Small intestine (tissue), 7 donors: ENCODE measurements around the gene ATP1A3. TPM values are rescaled to one million over a fixed set of nuclear protein-coding genes. Genes with fewer than 3 reads are reported as not detected.
A peak's percentile ranks its signal among the peaks of the same experiment; 100 is the strongest.

Source experiments
- DNase-seq, 2 donors: peaks; one replicate each; pipeline versions ENCODE4 v3.0.0 to v3.0.0-alpha.2; 2013
- FAIRE-seq: peaks from 2 replicates; lab custom pipeline; 2012; peaks lifted over from hg19 to GRCh38; lab: Jason Lieb, UNC
- H3K27ac ChIP-seq, 3 donors: one replicate each; pipeline ENCODE4 v1.5.1; 2013; ENCODE audit warnings: low read length in 2 of 3, mild to moderate bottlenecking in 2 of 3, control low read depth in 1 of 3, inconsistent platforms in 1 of 3, low read depth in 1 of 3, moderate library complexity in 1 of 3
- H3K27me3 ChIP-seq, 3 donors: one replicate each; pipeline ENCODE4 v1.6.1; 2013; ENCODE audit warnings: low read length in 3 of 3, inconsistent platforms in 1 of 3; ENCODE audit not compliant: control insufficient read depth in 3 of 3, insufficient read depth in 3 of 3
- H3K36me3 ChIP-seq, 3 donors: one replicate each; pipeline ENCODE4 v1.6.1; 2013; ENCODE audit warnings: low read length in 3 of 3, inconsistent platforms in 1 of 3, low read depth in 1 of 3, mild to moderate bottlenecking in 1 of 3, moderate library complexity in 1 of 3; ENCODE audit not compliant: control insufficient read depth in 3 of 3, insufficient read depth in 2 of 3
- H3K4me1 ChIP-seq, 3 donors: one replicate each; pipeline ENCODE4 v1.6.1; 2013; ENCODE audit warnings: low read length in 2 of 3, inconsistent platforms in 1 of 3, low read depth in 1 of 3, mild to moderate bottlenecking in 1 of 3, moderate library complexity in 1 of 3; ENCODE audit not compliant: control insufficient read depth in 3 of 3, insufficient read depth in 2 of 3
- H3K4me3 ChIP-seq, 3 donors: one replicate each; pipeline ENCODE4 v1.5.1; 2013; ENCODE audit warnings: low read length in 3 of 3, control low read depth in 1 of 3, inconsistent platforms in 1 of 3, low read depth in 1 of 3, mild to moderate bottlenecking in 1 of 3, moderate library complexity in 1 of 3
- H3K9me3 ChIP-seq, 2 donors: one replicate each; pipeline ENCODE4 v1.6.1; 2013; ENCODE audit warnings: low read depth in 1 of 2, low read length in 1 of 2; ENCODE audit not compliant: control insufficient read depth in 2 of 2, insufficient read depth in 1 of 2
- WGBS, 3 donors: extraction: QIAGEN DNeasy Blood & Tissue Kit; methylation state at CpG; one replicate each; pipeline ENCODE4 v1.1.7; 2013; 5-methylcytosine and 5-hydroxymethylcytosine counted together
- polyA plus RNA-seq, 4 donors: library from polyadenylated mRNA; stranded (reverse) in 3 of 4; unstranded in 1 of 4; fragments of 200-250 nt in 3 of 4; fragments of 120-200 nt in 1 of 4; gene quantifications; one replicate each; pipeline versions ENCODE4 v1.2.1 to v1.2.3, GENCODE V29; 2013
- donor health status: healthy with polysubstance abuse.
- donor health status: control.
- donor health status: control.
- donor health status: Bipolar disorder and iron deficiency.
- donor health status: healthy.

Gene ATP1A3
- polyA plus RNA-seq, 4 donors: 0.81 to 4.3 (median 1.3) TPM; not detected in 1

- WGBS, 3 donors: 56 to 74% (median 59%) methylated on average over 5 of the region's 5 CpGs
- H3K27me3 ChIP-seq: no peaks in the 10 kb centered on the region
- no peak for FAIRE-seq
These were observed 39.4 kb upstream of the ATP1A3 start for GRCh38 chr19:42033413-42033812.

GRCh38 chr19:42032431-42032830 is 38.4 kb upstream of the ATP1A3 start:
- Histone ChIP-seq H3K4me1 (no peaks in the 10 kb centered on the region), H3K4me3 (no peak overlapping the region), H3K27ac (no peak overlapping the region), H3K27me3 (no peaks in the 10 kb centered on the region), H3K36me3 (no peaks in the 10 kb centered on the region), H3K9me3 (no peaks in the 10 kb centered on the region)
- FAIRE-seq: no peak
- WGBS, 3 donors: 14 to 44% (median 31%) methylated on average over 5 of the region's 5 CpGs
- DNase-seq: peak in 1 of 2 donors; percentile 66

More at GRCh38 chr19:42033413-42033812, 39.4 kb upstream of the ATP1A3 start:
- no peaks in the 10 kb centered on the region for H3K36me3 ChIP-seq
- no peaks in the 10 kb centered on the region for H3K4me1 ChIP-seq
- H3K4me3 ChIP-seq: no peak overlapping the region
- DNase-seq: no peak
- H3K9me3 ChIP-seq: no peaks in the 10 kb centered on the region
- H3K27ac ChIP-seq: no peak overlapping the region

- no peak overlapping the region for H3K27ac ChIP-seq
- no peak overlapping the region for H3K4me3 ChIP-seq
- WGBS, 3 donors: 75 to 84% (median 82%) methylated on average over 7 of the region's 7 CpGs
- H3K9me3 ChIP-seq: no peaks in the 10 kb centered on the region
- H3K27me3 ChIP-seq: no peaks in the 10 kb centered on the region
- FAIRE-seq (no peak), DNase-seq (no peak)
- no peaks in the 10 kb centered on the region for H3K36me3 ChIP-seq
- H3K4me1 ChIP-seq: no peaks in the 10 kb centered on the region
These were observed 36.8 kb upstream of the ATP1A3 start for GRCh38 chr19:42030645-42031440.

- DNase-seq (no peak), FAIRE-seq (no peak)
- no peak overlapping the region for H3K27ac ChIP-seq
- H3K4me3 ChIP-seq: no peak overlapping the region
- H3K36me3 ChIP-seq: no peaks in the 10 kb centered on the region
- no peaks in the 10 kb centered on the region for H3K27me3 ChIP-seq
- 49 to 53% (median 52%) methylated on average over 7 to 8 of the region's 8 CpGs for WGBS, 3 donors
- H3K4me1 ChIP-seq: no peaks in the 10 kb centered on the region
- no peaks in the 10 kb centered on the region for H3K9me3 ChIP-seq
These were observed 34.5 kb upstream of the ATP1A3 start for GRCh38 chr19:42028304-42029216.

DNA sequence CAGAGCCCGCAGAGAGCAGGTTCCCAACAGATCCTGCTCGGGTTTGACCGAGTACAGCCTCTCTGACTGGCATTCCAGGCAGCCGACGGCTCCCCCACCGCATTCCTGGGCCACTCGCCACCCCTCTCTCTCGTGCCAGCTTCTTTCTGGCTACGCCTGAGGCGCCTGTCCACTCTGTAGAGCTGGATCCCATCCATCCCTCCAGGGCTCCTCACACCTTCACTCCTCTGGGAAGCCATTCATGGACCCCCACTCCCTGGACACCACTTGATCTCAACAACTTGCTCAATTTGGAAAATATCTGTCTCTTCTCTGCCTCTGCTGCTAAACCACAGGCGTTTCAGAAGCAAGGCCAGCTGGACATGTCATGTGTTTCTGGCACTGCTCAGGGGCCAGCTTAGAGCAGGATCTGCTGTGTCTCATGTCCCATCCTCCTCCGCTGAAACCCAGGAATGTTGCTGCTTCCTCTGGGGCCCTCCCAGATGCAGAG is 30.6 kb upstream of the ATP1A3 start:
- 65 to 68% (median 67%) methylated on average over 12 of the region's 12 CpGs for WGBS, 3 donors
- H3K36me3 ChIP-seq: no peaks in the 10 kb centered on the region
- H3K4me3 ChIP-seq: no peak overlapping the region
- H3K4me1 ChIP-seq: no peaks in the 10 kb centered on the region
- DNase-seq: no peak
- H3K9me3 ChIP-seq: no peaks in the 10 kb centered on the region
- no peak overlapping the region for H3K27ac ChIP-seq
- H3K27me3 ChIP-seq: no peaks in the 10 kb centered on the region
- FAIRE-seq: no peak

- Histone ChIP-seq H3K27me3 (no peaks in the 10 kb centered on the region), H3K9me3 (no peaks in the 10 kb centered on the region), H3K27ac (no peak overlapping the region), H3K4me1 (no peaks in the 10 kb centered on the region), H3K36me3 (no peaks in the 10 kb centered on the region), H3K4me3 (no peak overlapping the region)
- FAIRE-seq: no peak
- no peak for DNase-seq
- 68 to 87% (median 79%) methylated on average over 4 of the region's 4 CpGs for WGBS, 3 donors
These were observed 29.9 kb upstream of the ATP1A3 start for GRCh38 chr19:42023943-42024260.

- no peak overlapping the region for H3K27ac ChIP-seq
- no peaks in the 10 kb centered on the region for H3K9me3 ChIP-seq
- H3K4me3 ChIP-seq: no peak overlapping the region
- DNase-seq (peak; percentile 8 to 9), FAIRE-seq (no peak)
- 66 to 70% (median 69%) methylated on average over 17 of the region's 17 CpGs for whole genome bisulfite sequencing, 3 donors
- H3K4me1 ChIP-seq: no peaks in the 10 kb centered on the region
- no peaks in the 10 kb centered on the region for H3K36me3 ChIP-seq
- H3K27me3 ChIP-seq: no peaks in the 10 kb centered on the region
These were observed 29.3 kb upstream of the ATP1A3 start for GRCh38 chr19:42023121-42023942.

DNA sequence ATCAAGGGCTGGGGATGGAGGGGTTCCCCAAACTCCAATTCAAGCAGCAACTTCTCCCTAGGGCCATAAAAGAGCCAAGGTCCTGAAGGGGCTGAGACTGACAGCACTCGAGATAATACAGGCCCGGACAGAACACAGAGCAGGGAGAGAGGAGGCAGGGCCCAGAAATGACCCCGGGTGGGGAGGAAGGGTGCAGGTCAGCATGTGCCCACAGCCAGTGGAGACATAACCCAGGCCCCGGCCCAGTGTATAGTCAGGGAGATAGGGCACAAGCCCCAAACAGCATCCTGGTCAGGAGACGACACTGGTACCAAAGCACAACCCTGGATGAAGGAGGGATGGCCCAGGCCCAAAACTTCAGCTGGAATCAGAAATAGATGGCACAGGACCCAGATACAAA is 28.6 kb upstream of the ATP1A3 start:
- Histone ChIP-seq H3K27ac (no peak overlapping the region), H3K9me3 (no peaks in the 10 kb centered on the region), H3K4me3 (no peak overlapping the region), H3K27me3 (peaks cover 0 to 2% (median 0%) of the 10 kb centered on the region in 3 donors), H3K4me1 (no peaks in the 10 kb centered on the region), H3K36me3 (no peaks in the 10 kb centered on the region)
- FAIRE-seq: no peak
- WGBS, 3 donors: 50 to 59% (median 58%) methylated on average over 5 of the region's 5 CpGs
- no peak for DNase-seq
